H1 (cell line): ENCODE results near the gene ZNF804B.

Source experiments
- CREB1 ChIP-seq: IDR thresholded peaks from 2 replicates; pipeline ENCODE4 v1.6.1; 2012; ENCODE audit warnings: inconsistent platforms
- CTCF ChIP-seq, 3 experiments: IDR thresholded peaks; 1 replicate in 2 of 3; 2 replicates in 1 of 3; pipeline versions ENCODE4 v1.5.1 to v1.6.1; 2011; ENCODE audit warnings: low read length in 3 of 3, mild to moderate bottlenecking in 3 of 3, inconsistent platforms in 2 of 3, low read depth in 1 of 3, moderate library complexity in 1 of 3; ENCODE audit not compliant: insufficient read depth in 1 of 3; ENCODE audit errors: control extremely low read depth in 1 of 3
- EP300 ChIP-seq, 2 experiments: IDR thresholded peaks; 1 replicate in 1 of 2; 2 replicates in 1 of 2; pipeline ENCODE4 v1.6.1; 2011 to 2012; ENCODE audit warnings: low read depth in 2 of 2, low read length in 2 of 2, mild to moderate bottlenecking in 2 of 2, borderline replicate concordance in 1 of 2, inconsistent platforms in 1 of 2, moderate library complexity in 1 of 2
- ZNF274 ChIP-seq: IDR thresholded peaks from 2 replicates; pipeline ENCODE4 v1.7.0; 2012; ENCODE audit warnings: low read length, borderline replicate concordance; ENCODE audit errors: extremely low read depth

- no peak for TF ChIP-seq CTCF (IDR thresholded peaks at IDR 0.05; ENCODE audit: control extremely low read depth in 1 of 3, insufficient read depth in 1 of 3, low read depth in 1 of 3, low read length in 3 of 3)
- TF ChIP-seq EP300 (IDR thresholded peaks at IDR 0.05; ENCODE audit: borderline replicate concordance in 1 of 2, low read depth in 2 of 2, low read length in 2 of 2), result no peak
- no peak for TF ChIP-seq CREB1
- TF ChIP-seq ZNF274, result no peak
These were observed 47.0 kb downstream of the ZNF804B start for GRCh38 chr7:88806280-88807037.
